B cell (primary cell): ENCODE results near the gene GPR150. TPM values are rescaled to one million over a fixed set of nuclear protein-coding genes. Genes with fewer than 3 reads are reported as not detected.

ENCODE experiments used
- ATAC-seq: fragments of 200-7000 bp; cut with Tn5 transposase; one replicate; pipeline ENCODE4 v1.10.0; 2021; ENCODE audit warnings: low read depth, mild to moderate bottlenecking, moderate number of reproducible peaks, moderate library complexity
- CTCF ChIA-PET: fragments of 350-600 bp; sonication (Branson Sonifier 250); formaldehyde crosslinking; loops from one replicate; lab custom pipeline; 2021; ENCODE audit warnings: antibody characterized with exemption, inconsistent platforms; lab: Charles Lee
- POLR2A ChIA-PET: fragments of 350-600 bp; sonication (Branson Sonifier 250); formaldehyde crosslinking; loops from one replicate; lab custom pipeline; 2021; ENCODE audit warnings: antibody characterized with exemption; lab: Charles Lee
- DNase-seq: peaks from one replicate; pipeline ENCODE4 v3.0.0; 2013
- H2AFZ ChIP-seq: 2 replicates; pipeline ENCODE4 v1.6.1; 2012; ENCODE audit warnings: mild to moderate bottlenecking, low read depth, low read length; ENCODE audit not compliant: insufficient read depth, poor library complexity, severe bottlenecking
- H3K27ac ChIP-seq, 2 donors: 1 replicate in 1 of 2; 2 replicates in 1 of 2; pipeline ENCODE4 v1.5.1; 2012 to 2013; ENCODE audit warnings: low read length in 2 of 2, mild to moderate bottlenecking in 2 of 2, moderate library complexity in 1 of 2
- H3K27me3 ChIP-seq, 4 experiments: fragments of 200-600 bp in 1 of 4; sonication (generic) in 1 of 4; replicated peaks in 1 of 4; 1 replicate in 2 of 4; 2 replicates in 2 of 4; pipeline versions ENCODE4 v1.6.1 to v1.7.0; 2013 to 2016; ENCODE audit warnings: low read length in 3 of 4, mild to moderate bottlenecking in 2 of 4, mixed read lengths in 1 of 4, moderate library complexity in 1 of 4; ENCODE audit not compliant: insufficient read depth in 4 of 4, control insufficient read depth in 3 of 4; ENCODE audit errors: control extremely low read depth in 1 of 4
- H3K36me3 ChIP-seq, 2 experiments: replicated peaks in 1 of 2; 1 replicate in 1 of 2; 2 replicates in 1 of 2; pipeline versions ENCODE4 v1.6.1 to v1.7.1; 2013; ENCODE audit warnings: low read length in 1 of 2; ENCODE audit not compliant: insufficient read depth in 2 of 2, control insufficient read depth in 1 of 2; ENCODE audit errors: control extremely low read depth in 1 of 2, extremely low read depth in 1 of 2
- H3K4me1 ChIP-seq, 2 donors: fragments of 200-600 bp in 1 of 2; sonication (generic) in 1 of 2; 1 replicate in 1 of 2; 2 replicates in 1 of 2; pipeline versions ENCODE4 v1.5.1 to v1.6.1; 2013 to 2017; ENCODE audit warnings: low read length in 2 of 2; ENCODE audit not compliant: control insufficient read depth in 2 of 2, insufficient read depth in 2 of 2
- H3K4me2 ChIP-seq: replicated peaks from 2 replicates; pipeline ENCODE3; 2012; ENCODE audit warnings: mild to moderate bottlenecking, low read depth, low read length; ENCODE audit not compliant: poor library complexity, severe bottlenecking
- H3K4me3 ChIP-seq, 5 experiments: fragments of 200-600 bp in 1 of 5; sonication (generic) in 1 of 5; 1 replicate in 3 of 5; 2 replicates in 2 of 5; pipeline versions ENCODE4 v1.5.1 to v1.7.0; 2011 to 2016; ENCODE audit warnings: low read length in 4 of 5, mild to moderate bottlenecking in 4 of 5, low read depth in 2 of 5, control low read depth in 1 of 5, moderate library complexity in 1 of 5; ENCODE audit not compliant: insufficient read depth in 1 of 5; ENCODE audit errors: control extremely low read depth in 1 of 5, extremely low read depth in 1 of 5
- H3K79me2 ChIP-seq: fragments of 200-600 bp; sonication (generic); one replicate; pipeline ENCODE4 v1.6.0; 2016; ENCODE audit warnings: low read length; ENCODE audit not compliant: control insufficient read depth, insufficient read depth
- H3K9ac ChIP-seq: fragments of 200-600 bp; sonication (generic); 2 replicates; pipeline ENCODE4 v1.6.1; 2017; ENCODE audit warnings: mild to moderate bottlenecking, low read length, moderate library complexity
- H3K9me3 ChIP-seq, 3 donors: one replicate each; pipeline versions ENCODE4 v1.6.1 to v1.7.1; 2013; ENCODE audit warnings: low read length in 2 of 3; ENCODE audit not compliant: control insufficient read depth in 2 of 3, insufficient read depth in 1 of 3; ENCODE audit errors: control extremely low read depth in 1 of 3
- H4K20me1 ChIP-seq: 2 replicates; pipeline ENCODE4 v1.6.0; 2012; ENCODE audit warnings: mild to moderate bottlenecking, low read length; ENCODE audit not compliant: insufficient read depth, control insufficient read depth, poor library complexity, severe bottlenecking
- H3K27ac Mint-ChIP-seq: one replicate; pipeline ENCODE4 v1.8.0; 2021; ENCODE audit warnings: mixed read lengths
- H3K27me3 Mint-ChIP-seq: one replicate; pipeline ENCODE4 v1.8.0; 2021; ENCODE audit warnings: mixed read lengths
- H3K4me1 Mint-ChIP-seq: one replicate; pipeline ENCODE4 v1.8.0; 2021; ENCODE audit warnings: mixed read lengths
- H3K4me3 Mint-ChIP-seq: one replicate; pipeline ENCODE4 v1.8.0; 2021; ENCODE audit warnings: mixed read lengths
- H3K9me3 Mint-ChIP-seq: one replicate; pipeline ENCODE4 v1.8.0; 2022; ENCODE audit warnings: mixed read lengths; ENCODE audit not compliant: insufficient read depth
- CTCF ChIP-seq: fragments of 200-600 bp; IDR thresholded peaks from one replicate; pipeline ENCODE4 v1.8.0; 2022; ENCODE audit warnings: antibody characterized with exemption, mild to moderate bottlenecking
- EZH2 ChIP-seq: IDR thresholded peaks from 2 replicates; pipeline ENCODE4 v1.6.1; 2012; ENCODE audit warnings: borderline replicate concordance, low read depth, mild to moderate bottlenecking, moderate library complexity, low read length; ENCODE audit not compliant: insufficient read depth, poor library complexity, severe bottlenecking
- WGBS: methylation state at CpG from one replicate; pipeline ENCODE4 v1.1.5; 2013; ENCODE audit warnings: missing lambda C conversion rate; ENCODE audit not compliant: insufficient coverage; 5-methylcytosine and 5-hydroxymethylcytosine counted together
- intact Hi-C: fragments of 100-400 bp; cut with micrococcal nuclease; formaldehyde crosslinking; loops from one replicate; pipeline ENCODE4 v1.10.0; 2022
- polyA plus RNA-seq: library from polyadenylated mRNA; depleted of rRNA; stranded (reverse); fragments of >200 nt; gene quantifications from 2 replicates; pipeline ENCODE4 v1.2.3, GENCODE V29; 2012
- total RNA-seq, 2 donors: library from RNA; stranded (reverse); fragments of 120-200 nt in 1 of 2; gene quantifications; 1 replicate in 1 of 2; 2 replicates in 1 of 2; pipeline versions ENCODE4 v1.2.3 to v1.2.4, GENCODE V29; 2013 to 2022

GPR150 gene
- total and polyA plus RNA-seq, 2 donors (not counting 1 experiment from before 2014, with no cell fraction given) = 0.27 to 0.86 TPM

- 0% methylated on average over 1 of the region's 8 CpGs for WGBS
- H3K27me3 Mint-ChIP-seq = no peaks in the 10 kb centered on the region
- ATAC-seq (no peak), DNase-seq (peak; percentile 35)
- H3K27me3 ChIP-seq = peaks cover 0 to 7% (median 0%) of the 10 kb centered on the region in 4 experiments
- H3K4me3 ChIP-seq = peak overlapping the region in 2 of 5 experiments; percentile 16 to 82
- peak overlapping the region; percentile 92 for H2AFZ ChIP-seq
- ChIA-PET POLR2A (interaction anchor here (1.7 kb wide), 1 partner anchor 25 kb away, joined by 6 read pairs; the partner anchor contains the start of gene RFESD), CTCF (interaction anchor here (0.9 to 2.5 kb wide), 6 partner anchors 10 to 132 kb away, joined by 3 to 13 read pairs (median 4); partner anchors contain the start of gene RFESD)
- no peaks in the 10 kb centered on the region for H3K9me3 Mint-ChIP-seq
- H3K79me2 ChIP-seq = no peaks in the 10 kb centered on the region
- H3K27ac Mint-ChIP-seq = peak overlapping the region; percentile 81
- TF ChIP-seq EZH2 = no peak
- H3K4me1 ChIP-seq = peaks cover 23 to 26% of the 10 kb centered on the region in 2 donors
- H3K4me1 Mint-ChIP-seq = peaks cover 26% of the 10 kb centered on the region
- no peaks in the 10 kb centered on the region for H4K20me1 ChIP-seq
- H3K9me3 ChIP-seq = no peaks in the 10 kb centered on the region
- peak overlapping the region; percentile 90 for H3K4me3 Mint-ChIP-seq
- no peak overlapping the region for H3K27ac ChIP-seq
- peak overlapping the region; percentile 78 for H3K9ac ChIP-seq
- H3K4me2 ChIP-seq = peak overlapping the region; percentile 100
- H3K36me3 ChIP-seq = no peaks in the 10 kb centered on the region
- intact Hi-C loops = loop anchor here (1.0 kb wide), 1 partner anchor 24 kb away; the partner anchor contains the start of gene RFESD
Observed at GRCh38 chr5:95621839-95622629, 2.1 kb downstream of the GPR150 start.

GRCh38 chr5:95623706-95624105 is 3.8 kb downstream of the GPR150 start:
- Histone ChIP-seq H3K9ac (no peak overlapping the region), H3K27ac (no peak overlapping the region), H2AFZ (no peak overlapping the region), H3K4me3 (no peak overlapping the region), H3K4me1 (peaks cover 23 to 26% of the 10 kb centered on the region in 2 donors), H3K4me2 (no peak overlapping the region), H3K79me2 (no peaks in the 10 kb centered on the region), H3K27me3 (peaks cover 0 to 7% (median 0%) of the 10 kb centered on the region in 4 experiments), H4K20me1 (no peaks in the 10 kb centered on the region), H3K36me3 (no peaks in the 10 kb centered on the region), H3K9me3 (no peaks in the 10 kb centered on the region)
- ATAC-seq = no peak
- Mint-ChIP-seq H3K4me3 (no peak overlapping the region), H3K27me3 (no peaks in the 10 kb centered on the region), H3K27ac (no peak overlapping the region), H3K4me1 (peaks cover 26% of the 10 kb centered on the region), H3K9me3 (no peaks in the 10 kb centered on the region)
- TF ChIP-seq EZH2 = no peak
- no peak for TF ChIP-seq CTCF
- intact Hi-C loops = no loop called here
- 100% methylated on average over 1 of the region's 5 CpGs for WGBS
- ChIA-PET POLR2A (interaction anchor here (0.7 kb wide), 1 partner anchor 9 kb away, joined by 3 read pairs; no protein-coding TSS in a partner anchor), CTCF (interaction anchor here (2.1 to 2.5 kb wide), 2 partner anchors 20 to 23 kb away, joined by 10 to 13 read pairs; partner anchors contain the start of gene RFESD)
- no peak for DNase-seq
